ENCODE measurements around the gene KCNJ10. TPM values are rescaled to one million over a fixed set of nuclear protein-coding genes. Genes with fewer than 3 reads are reported as not detected.

KCNJ10 gene
- total and polyA plus RNA-seq, 2 experiments from 2014 or later, result not detected

DNA sequence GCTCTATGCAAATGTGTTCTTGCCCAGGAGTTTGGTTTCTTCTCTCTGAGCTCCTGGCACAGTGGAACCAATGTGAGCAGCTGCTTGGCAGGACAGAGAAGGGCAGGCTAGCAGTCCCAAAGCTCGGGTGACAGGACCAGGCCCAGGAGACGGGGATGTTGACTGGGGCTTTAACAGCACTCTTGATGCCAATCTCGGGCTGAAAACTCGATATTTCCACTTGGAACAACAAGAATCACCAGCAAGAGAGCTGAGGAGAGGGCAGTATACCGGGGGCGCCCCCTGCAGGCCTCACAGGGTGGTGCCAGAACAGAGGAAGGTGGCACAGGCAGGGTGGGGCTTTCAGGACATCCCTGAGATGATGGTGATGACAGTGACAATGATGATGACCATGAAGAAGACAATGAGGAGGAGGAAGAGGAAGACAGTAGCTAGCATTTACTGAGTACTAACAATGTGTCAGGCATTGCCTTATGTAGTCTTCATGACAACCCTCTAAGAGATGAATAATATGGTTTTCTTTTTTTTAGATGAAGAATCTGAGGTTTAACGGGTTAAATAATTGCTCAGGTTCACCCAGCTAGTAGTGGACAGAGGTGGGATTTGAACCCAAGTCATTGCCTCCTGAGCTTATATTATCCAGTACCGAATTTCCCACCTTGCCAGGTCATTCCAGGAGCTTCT, 8.7 kb upstream of the KCNJ10 start:
- H3K4me1 ChIP-seq (ENCODE audit: insufficient read depth), result no peaks in the 10 kb centered on the region
- peaks cover 70% of the 10 kb centered on the region for H3K27me3 ChIP-seq
- no peaks in the 10 kb centered on the region for H3K79me2 ChIP-seq
- no peaks in the 10 kb centered on the region for H3K9me3 ChIP-seq (ENCODE audit: low read depth)
- TF ChIP-seq EZH2 (IDR thresholded peaks at IDR 0.05; ENCODE audit: borderline replicate concordance), result no peak
- TF ChIP-seq, protein P1, sequence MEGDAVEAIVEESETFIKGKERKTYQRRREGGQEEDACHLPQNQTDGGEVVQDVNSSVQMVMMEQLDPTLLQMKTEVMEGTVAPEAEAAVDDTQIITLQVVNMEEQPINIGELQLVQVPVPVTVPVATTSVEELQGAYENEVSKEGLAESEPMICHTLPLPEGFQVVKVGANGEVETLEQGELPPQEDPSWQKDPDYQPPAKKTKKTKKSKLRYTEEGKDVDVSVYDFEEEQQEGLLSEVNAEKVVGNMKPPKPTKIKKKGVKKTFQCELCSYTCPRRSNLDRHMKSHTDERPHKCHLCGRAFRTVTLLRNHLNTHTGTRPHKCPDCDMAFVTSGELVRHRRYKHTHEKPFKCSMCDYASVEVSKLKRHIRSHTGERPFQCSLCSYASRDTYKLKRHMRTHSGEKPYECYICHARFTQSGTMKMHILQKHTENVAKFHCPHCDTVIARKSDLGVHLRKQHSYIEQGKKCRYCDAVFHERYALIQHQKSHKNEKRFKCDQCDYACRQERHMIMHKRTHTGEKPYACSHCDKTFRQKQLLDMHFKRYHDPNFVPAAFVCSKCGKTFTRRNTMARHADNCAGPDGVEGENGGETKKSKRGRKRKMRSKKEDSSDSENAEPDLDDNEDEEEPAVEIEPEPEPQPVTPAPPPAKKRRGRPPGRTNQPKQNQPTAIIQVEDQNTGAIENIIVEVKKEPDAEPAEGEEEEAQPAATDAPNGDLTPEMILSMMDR (IDR thresholded peaks at IDR 0.05; ENCODE audit: poor library complexity), result peak; percentile 56
- peak; percentile 40 for DNase-seq (ENCODE audit: low spot score)
- no peak overlapping the region for H2AFZ ChIP-seq
- H4K20me1 ChIP-seq (ENCODE audit: insufficient read depth, poor library complexity, severe bottlenecking), result no peaks in the 10 kb centered on the region
- no peaks in the 10 kb centered on the region for H3K9me2 ChIP-seq (replicated peaks; ENCODE audit: insufficient read depth)
- H3K4me2 ChIP-seq, result no peak overlapping the region
- WGBS (ENCODE audit: low lambda C conversion rate, missing lambda C conversion rate), result 27% methylated on average over 8 of the region's 8 CpGs
- H3K4me3 ChIP-seq, result no peak overlapping the region
- no peaks in the 10 kb centered on the region for H3K36me3 ChIP-seq (replicated peaks; ENCODE audit: insufficient read depth, low read depth)
- H3K27ac ChIP-seq, result no peak overlapping the region

DNA sequence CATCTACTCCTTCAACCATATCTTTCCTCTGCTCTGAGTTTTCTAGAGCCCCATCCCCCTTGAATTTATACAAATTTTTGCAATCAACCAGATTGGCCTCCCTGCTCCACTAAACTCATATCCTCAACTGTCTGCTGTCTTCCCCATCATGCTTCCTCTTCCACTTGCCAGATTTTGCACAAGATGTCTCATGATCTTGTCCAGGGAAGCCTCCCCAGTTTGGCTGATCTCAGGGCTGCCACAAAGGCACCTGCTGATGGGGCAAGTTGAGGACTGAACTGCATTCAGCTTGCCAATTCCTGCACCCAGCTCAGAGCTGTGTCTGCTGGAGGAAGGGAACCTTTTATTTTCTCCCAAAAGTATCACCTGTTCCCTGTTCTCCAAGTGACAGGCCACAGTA, 7.5 kb upstream of the KCNJ10 start:
- H3K79me2 ChIP-seq, result no peaks in the 10 kb centered on the region
- H3K9me3 ChIP-seq (ENCODE audit: low read depth), result no peaks in the 10 kb centered on the region
- no peaks in the 10 kb centered on the region for H3K4me1 ChIP-seq (ENCODE audit: insufficient read depth)
- H2AFZ ChIP-seq, result no peak overlapping the region
- no peak overlapping the region for H3K4me2 ChIP-seq
- DNase-seq (ENCODE audit: low spot score), result no peak
- no peaks in the 10 kb centered on the region for H3K36me3 ChIP-seq (replicated peaks; ENCODE audit: insufficient read depth, low read depth)
- no peaks in the 10 kb centered on the region for H3K9me2 ChIP-seq (replicated peaks; ENCODE audit: insufficient read depth)
- peaks cover 60% of the 10 kb centered on the region for H3K27me3 ChIP-seq
- TF ChIP-seq EZH2phosphoT487 (IDR thresholded peaks at IDR 0.05; ENCODE audit: low read depth, severe bottlenecking, unreplicated experiment) (no peak), EZH2 (IDR thresholded peaks at IDR 0.05; ENCODE audit: borderline replicate concordance) (no peak)
- TF ChIP-seq, protein P1 (IDR thresholded peaks at IDR 0.05; ENCODE audit: poor library complexity), result no peak
- no peak overlapping the region for H3K4me3 ChIP-seq
- H3K27ac ChIP-seq, result no peak overlapping the region
- no peaks in the 10 kb centered on the region for H4K20me1 ChIP-seq (ENCODE audit: insufficient read depth, poor library complexity, severe bottlenecking)

DNA sequence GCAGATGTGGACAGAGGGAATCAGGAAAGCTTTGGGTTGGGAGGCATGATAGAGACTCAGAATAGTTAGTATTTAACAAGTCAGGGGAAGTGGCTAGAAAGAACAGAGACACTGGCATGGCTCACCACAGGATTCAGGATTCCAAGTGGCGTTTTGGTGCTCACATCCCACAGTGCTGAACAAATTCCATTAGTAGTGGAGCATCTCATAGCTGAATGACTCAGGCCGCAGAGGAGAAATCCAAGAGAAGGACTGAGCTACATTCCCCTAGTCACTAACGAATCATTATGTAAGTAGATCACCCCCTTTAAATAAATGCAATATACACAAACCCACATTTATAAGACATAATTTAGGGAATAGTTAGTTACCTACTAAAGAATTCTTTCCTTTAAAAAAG, 6.3 kb upstream of the KCNJ10 start:
- no peaks in the 10 kb centered on the region for H3K79me2 ChIP-seq
- no peak for DNase-seq (ENCODE audit: low spot score)
- H3K9me2 ChIP-seq (replicated peaks; ENCODE audit: insufficient read depth), result no peaks in the 10 kb centered on the region
- 85% methylated on average over 3 of the region's 3 CpGs for WGBS (ENCODE audit: low lambda C conversion rate, missing lambda C conversion rate)
- no peak overlapping the region for H2AFZ ChIP-seq
- H4K20me1 ChIP-seq (ENCODE audit: insufficient read depth, poor library complexity, severe bottlenecking), result no peaks in the 10 kb centered on the region
- no peaks in the 10 kb centered on the region for H3K9me3 ChIP-seq (ENCODE audit: low read depth)
- H3K4me2 ChIP-seq, result no peak overlapping the region
- TF ChIP-seq, protein P1 (IDR thresholded peaks at IDR 0.05; ENCODE audit: poor library complexity), result no peak
- TF ChIP-seq EZH2phosphoT487 (IDR thresholded peaks at IDR 0.05; ENCODE audit: low read depth, severe bottlenecking, unreplicated experiment) (no peak), EZH2 (IDR thresholded peaks at IDR 0.05; ENCODE audit: borderline replicate concordance) (no peak)
- H3K4me3 ChIP-seq, result no peak overlapping the region
- H3K27me3 ChIP-seq, result peaks cover 60% of the 10 kb centered on the region
- H3K36me3 ChIP-seq (replicated peaks; ENCODE audit: insufficient read depth, low read depth), result no peaks in the 10 kb centered on the region
- H3K4me1 ChIP-seq (ENCODE audit: insufficient read depth), result no peaks in the 10 kb centered on the region
- H3K27ac ChIP-seq, result no peak overlapping the region
